HepG2 (cell line): ENCODE results near the gene CADPS.

ENCODE experiments used
- CAMTA2 ChIP-seq: sonication (generic); formaldehyde crosslinking; IDR thresholded peaks from 2 replicates; pipeline ENCODE4 v1.4.0; 2020; ENCODE audit warnings: mild to moderate bottlenecking, missing genetic modification reagents, borderline replicate concordance
- CHD2 ChIP-seq: IDR thresholded peaks from 2 replicates; pipeline ENCODE4 v1.6.1; 2011; ENCODE audit warnings: low read depth, low read length, improper control_type of control experiment
- NRL ChIP-seq: sonication (generic); formaldehyde crosslinking; IDR thresholded peaks from 2 replicates; pipeline ENCODE4 v1.5.0; 2020; ENCODE audit warnings: missing genetic modification reagents, mild to moderate bottlenecking, moderate library complexity, borderline replicate concordance

DNA sequence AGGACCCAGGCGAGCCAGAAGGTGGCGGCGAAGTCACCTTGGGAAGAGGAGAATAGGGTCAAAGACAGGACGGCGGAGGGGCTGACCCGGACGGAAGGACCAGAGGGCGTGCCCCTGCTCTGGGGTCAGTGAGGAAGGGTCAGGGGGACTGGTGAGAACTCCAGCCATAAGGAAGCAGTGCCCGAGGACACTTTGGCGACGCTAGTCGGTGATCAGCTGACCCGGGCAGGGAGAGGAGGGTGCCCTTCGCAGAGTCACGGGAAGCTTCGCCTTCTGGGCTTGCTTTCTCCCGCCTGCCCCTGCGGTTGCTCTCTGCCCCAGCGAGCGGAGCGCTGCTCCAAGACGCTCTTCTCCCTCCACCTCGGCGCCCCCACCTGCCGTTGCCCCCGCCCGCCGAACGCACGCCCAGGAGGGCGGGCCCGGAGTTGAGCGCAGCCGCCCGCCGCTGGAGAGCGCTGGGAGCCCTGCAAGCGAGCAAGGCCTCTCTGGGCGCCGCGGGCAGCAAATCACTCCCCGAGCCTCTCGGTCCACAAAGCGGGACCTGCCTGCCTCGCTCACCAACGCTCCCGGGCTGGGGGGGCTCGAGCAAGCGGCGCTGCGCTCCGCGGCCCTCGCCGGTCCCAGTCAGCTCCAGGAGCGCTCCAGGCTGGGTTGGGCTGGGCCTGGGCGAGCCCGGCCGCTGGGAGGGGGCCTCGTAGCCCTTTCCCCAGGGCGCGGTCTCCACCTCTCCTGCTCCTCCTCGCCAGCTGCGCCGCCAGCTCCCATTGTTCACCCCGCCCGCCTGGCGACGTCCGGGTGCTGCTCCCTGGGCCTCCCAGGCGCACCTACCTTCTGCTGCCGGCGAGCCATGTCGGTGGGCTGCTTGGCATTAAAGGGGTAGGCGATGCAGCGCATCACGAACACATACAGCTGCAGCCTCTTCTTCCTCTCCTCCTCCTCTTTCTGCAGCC is 1.2 kb downstream of the CADPS start:
- TF ChIP-seq NRL (CRISPR knock-in tag) (no peak), CHD2 (no peak), CAMTA2 (CRISPR knock-in tag) (no peak)
